ENCODE measurements around the gene BCAS3.
"Not testable (repeated sequence)": the region's sequence is repeated elsewhere in the genome, so short reads cannot be mapped to it uniquely, and the experiment has no call there.

BCAS3 gene

GRCh38 chr17:61136296-61136695, 458.6 kb downstream of the BCAS3 start:
- no peak for DNase-seq

DNA sequence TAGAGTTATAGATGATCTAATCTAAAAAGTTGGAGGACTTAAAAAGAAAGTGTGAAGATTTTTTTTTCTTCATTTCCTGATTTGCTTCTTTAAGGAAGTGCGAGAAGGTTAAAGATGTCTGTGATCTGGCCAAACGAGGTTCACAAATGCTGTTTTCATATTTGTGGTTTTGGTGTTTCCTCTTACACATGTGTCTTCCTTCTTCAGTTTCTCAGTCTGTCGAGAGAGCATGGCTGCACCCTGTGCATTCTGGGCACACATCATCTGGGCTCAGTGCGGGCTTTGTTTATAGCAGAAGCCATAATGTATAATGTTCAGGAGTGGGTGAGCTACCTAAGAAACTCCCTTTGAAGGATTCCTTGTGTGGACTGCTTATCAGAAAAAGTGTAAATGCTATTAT, 461.6 kb downstream of the BCAS3 start:
- peak; percentile 57 to 88 (median 78) for DNase-seq

GRCh38 chr17:61140081-61140786, 462.6 kb downstream of the BCAS3 start:
- peak; percentile 69 to 92 (median 85) for DNase-seq

DNA sequence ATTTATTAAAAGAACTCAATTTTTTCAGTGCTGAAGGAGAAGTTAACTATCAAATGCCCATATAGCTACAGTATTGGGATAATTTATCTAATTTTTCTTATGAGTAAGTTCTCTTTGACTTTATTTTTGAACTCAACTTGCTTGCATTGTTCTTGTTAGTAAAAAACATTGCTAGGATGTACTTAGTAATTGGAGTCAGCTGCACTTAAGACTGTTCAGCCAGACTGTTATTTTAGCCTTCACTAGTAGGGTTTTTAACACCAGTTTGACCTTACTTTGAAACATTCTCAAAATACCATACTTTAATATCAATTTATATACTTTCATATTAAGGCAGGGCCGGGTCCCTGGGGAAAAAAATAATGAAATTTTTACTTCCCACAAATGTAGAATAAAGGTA, 465.4 kb downstream of the BCAS3 start:
- DNase-seq, result no peak

DNA sequence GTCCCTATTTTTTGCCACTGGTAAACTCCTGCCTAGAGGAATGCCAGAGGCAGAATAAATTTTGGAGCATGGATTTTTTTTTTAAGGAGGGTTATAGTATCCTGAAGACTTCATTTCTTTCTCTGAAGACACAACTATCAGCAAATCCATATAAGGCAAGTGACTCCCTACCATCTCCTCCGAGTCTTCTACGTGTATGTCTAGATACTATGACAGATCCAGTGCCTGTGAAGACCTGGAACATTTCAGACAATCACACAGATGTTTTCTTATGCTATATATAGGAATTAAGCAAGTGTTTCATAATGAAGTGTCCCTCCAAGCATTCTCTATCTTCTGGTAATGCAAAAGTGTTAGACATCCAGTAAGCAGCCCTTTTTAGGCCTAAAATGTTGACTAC, 466.5 kb downstream of the BCAS3 start:
- DNase-seq, result no peak

- peak in 2 of 3 donors; percentile 7 to 14 for DNase-seq
Observed at GRCh38 chr17:61144617-61145564, 467.2 kb downstream of the BCAS3 start.

DNA sequence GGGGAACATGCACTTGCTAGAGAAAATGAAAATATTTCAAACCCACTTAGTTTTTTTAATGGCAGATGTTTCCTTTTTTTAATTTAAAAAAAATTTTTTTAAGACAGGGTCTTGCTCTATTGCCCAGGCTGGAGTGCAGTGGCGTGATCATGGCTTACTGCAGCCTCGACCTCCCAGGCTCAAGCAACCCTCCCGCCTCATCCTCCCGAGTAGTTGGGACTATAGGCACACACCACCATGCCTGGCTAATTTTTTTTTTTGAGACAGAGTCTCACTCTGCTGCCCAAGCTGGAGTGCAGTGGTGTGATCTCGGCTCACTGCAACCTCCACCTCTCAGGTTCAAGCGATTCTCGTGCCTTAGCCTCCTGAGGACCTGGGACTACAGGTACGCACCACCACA, 469.2 kb downstream of the BCAS3 start:
- not testable (repeated sequence) for DNase-seq

DNA sequence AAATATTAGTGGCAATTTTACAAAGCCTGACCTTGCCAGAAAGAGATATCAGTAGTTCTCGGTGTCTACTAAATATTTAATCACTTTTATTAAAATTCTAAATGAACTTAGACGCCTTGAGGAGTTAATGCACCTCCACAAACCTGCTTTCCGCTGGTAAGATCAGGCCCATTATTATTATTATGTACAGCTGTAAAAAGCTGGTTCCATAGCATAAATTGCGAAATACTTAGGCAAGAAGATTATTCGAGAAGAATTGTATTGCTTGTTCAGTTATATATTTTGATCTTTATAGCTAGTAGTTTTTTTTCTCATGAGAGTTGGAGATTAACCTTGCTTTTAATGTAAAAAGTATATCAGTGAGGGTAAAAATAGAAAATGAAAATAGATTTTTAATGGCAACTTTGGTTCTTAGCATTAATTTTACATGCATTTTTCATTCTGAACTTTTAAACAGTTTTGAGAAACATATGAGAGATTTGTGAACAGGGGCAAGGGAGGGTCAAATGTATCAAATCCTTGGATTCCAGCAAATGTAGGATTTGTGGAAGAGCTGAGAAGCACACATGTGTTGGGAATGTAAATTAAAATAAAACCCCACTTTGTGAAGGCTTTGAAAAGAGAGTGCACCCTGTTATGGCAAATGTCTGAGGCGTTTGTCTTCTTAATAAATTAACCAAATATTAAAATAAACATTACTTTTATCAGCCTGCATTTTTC, 471.6 kb downstream of the BCAS3 start:
- DNase-seq, result no peak

GRCh38 chr17:61149862-61150362, 472.3 kb downstream of the BCAS3 start:
- DNase-seq, result no peak

DNA sequence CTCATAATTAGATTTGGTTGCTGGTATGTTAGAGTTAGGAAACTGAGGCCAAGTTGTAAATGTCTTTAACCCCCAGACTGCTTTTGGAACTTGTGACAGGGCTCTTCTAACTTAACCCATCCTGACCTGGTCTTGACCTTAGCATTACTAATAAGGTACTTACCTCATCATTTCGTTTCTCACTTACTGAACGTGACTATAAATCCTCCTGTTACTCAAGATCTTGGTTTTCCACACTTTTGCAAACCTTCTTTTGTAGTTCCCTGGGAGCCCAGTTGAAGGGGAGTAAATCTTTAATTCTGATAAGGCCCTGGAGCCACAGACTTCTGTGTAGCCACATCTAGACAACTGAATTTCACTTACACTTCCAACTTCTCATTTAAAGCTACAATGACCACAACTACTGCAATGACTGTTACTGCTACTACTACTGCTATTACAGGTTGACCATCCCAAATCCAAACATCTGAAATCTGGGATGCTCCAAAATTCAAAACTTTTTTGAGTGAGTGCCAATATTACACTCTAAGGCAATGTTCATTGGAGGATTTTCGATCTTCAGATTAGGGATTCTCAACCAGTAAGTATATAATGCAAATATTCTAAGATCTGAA, 473.1 kb downstream of the BCAS3 start:
- peak; percentile 13 to 60 (median 47) for DNase-seq

DNA sequence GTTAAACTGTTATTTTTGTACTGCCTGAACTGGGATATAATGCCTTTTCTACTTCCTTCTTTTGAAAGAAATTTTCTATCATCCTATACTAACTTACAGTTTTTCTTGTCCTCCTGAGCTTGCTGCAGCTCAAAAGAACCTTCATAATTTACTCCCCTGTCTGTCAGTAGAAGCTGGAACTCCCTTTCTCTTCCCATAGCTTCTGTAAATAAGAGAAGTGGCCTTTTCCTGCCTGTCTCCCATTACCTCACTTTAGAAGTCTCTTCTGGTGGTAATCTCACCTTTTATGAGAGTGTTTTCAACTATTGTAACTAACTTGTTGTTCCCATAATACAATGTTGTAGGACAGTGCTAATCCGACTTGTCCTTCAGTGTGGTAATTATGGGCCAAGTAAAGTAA, 475.2 kb downstream of the BCAS3 start:
- no peak for DNase-seq

DNA sequence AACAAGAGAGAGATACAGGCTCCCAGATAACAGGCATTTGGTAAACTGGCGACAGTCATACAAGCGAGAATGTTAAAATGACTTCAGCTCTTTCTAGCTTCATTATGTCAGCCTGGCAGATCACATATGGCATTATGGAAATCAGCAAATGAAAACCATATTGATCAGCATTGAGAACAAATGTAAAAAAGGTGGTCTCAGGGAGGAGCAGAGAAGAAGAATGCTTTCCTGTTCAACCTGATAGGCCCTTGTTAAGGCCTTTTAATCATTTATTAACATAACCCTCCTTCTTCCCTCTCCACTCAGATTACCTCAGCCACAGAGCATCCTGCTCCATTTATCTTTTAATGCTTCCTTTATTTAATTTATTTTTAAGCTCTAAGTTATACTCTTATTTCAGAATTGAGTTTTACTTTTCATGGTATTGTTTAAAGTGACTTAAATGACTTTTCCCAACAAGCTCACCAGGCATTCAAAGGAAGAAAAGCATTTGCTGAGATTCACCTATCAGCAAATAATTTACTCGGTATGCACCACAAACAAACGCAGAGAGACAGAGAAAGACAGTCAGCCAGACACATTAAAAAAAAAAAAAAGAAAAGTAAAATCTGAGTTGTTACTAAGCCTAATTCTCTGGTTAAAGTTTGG, 478.1 kb downstream of the BCAS3 start:
- DNase-seq, result no peak

DNA sequence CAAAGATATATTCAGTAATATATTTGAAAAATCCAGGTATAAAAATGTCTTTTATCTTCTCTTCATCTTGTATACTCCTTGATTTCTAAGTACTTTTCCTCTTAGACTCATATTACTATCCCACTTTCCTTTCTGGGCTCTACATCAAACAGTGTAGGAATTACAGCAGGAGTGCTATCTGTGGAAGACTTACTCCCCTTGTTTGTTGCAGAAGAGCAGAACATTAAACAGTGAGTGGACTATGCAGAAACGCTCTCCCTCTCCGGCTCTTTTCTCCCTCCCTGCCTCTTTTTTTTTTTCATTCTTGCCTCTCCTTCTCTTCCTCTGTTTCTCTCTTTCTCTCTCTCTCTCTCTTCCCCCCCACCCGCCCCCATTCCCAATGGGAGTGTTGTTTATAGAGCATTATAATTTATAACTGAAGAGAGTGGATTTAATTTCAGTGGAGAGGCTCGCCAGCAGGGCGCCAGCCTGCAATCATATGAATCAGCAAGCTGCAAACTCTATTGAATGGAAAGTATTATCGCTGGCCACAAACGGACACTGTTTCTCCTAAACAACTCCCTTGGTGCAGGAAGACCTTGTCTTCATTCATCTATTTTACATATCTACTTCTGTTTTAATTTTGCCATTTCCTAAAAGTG, 479.7 kb downstream of the BCAS3 start:
- DNase-seq, result no peak

GRCh38 chr17:61158376-61158775, 480.7 kb downstream of the BCAS3 start:
- DNase-seq, result no peak

DNA sequence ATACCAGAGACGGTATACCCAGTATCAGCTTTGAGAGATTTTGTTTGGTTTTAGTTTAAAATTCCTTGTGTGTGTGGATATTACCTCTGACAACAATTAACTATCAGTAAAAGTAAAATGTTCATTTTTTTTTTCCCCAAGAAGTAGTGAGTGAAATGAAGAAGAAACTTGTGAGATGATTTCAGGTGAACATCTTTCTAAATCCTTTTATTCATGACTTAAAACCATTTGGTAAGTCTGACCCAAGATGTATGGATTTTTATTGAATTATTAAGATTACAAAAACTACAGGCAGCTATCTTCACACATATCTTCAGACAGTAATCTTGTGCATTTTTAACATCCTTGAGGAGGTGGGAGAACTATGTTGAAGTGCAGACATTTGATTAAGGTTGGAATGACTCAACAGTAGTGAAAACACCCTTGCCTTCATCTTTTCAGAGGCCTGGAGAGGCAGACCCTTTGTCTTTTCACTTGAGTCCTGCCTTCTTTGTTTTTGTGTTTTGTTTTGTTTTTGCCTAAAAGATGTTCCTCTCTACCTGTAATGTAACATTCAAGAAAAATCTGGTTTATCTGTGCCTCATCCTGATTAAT, 481.7 kb downstream of the BCAS3 start:
- DNase-seq, result peak in 1 of 3 donors; percentile 22

- DNase-seq, result peak in 2 of 3 donors; percentile 27 to 36
Observed at GRCh38 chr17:61160204-61160603, 482.6 kb downstream of the BCAS3 start.

GRCh38 chr17:61160789-61161445, 483.3 kb downstream of the BCAS3 start:
- DNase-seq, result no peak

DNA sequence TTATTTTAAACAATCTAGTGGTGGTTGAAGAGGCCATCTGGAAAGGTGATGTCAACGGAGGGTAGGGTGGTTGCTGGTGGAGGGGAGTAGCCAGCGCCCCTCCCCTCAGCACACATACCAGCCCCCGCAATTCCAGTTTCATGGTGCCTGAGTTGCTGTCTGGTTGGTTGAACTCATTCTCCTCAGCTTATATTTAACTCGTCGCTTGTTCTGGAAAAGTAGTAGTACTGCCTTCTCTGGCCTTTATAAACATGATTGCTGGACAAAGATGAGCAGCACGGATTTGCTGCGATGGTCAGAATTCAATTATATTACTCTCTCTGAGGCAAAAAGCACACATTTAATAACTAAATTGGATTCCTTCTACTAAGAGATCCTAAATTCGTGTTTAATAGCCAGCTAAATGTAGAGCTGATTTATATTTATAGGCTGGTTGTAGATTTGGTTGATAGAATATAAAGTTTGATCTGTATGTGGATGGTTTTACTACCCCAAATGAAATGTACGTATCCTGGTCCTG, 484.0 kb downstream of the BCAS3 start:
- DNase-seq, result no peak

DNA sequence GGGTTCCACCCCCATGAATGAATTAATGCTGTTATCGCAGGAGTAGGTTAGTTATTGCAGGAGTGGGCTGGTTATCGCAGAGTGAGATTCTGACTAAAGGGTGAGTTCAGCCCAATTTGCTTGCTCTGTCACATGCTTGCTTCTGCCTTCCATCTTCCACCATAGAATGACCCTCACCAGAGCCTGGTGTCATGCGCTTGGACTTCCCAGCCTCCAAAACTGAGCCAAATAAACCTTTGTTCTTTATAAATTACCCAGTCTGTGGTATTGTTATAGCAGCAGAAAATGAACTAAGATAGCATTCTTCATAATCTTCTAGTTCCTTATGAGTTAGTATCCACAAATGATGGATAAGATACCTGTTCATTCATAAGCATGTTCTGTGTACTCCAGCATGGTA, 486.9 kb downstream of the BCAS3 start:
- no peak for DNase-seq

- no peak for DNase-seq
Observed at GRCh38 chr17:61167075-61167474, 489.4 kb downstream of the BCAS3 start.

Measured in suppressor macrophage treated with lipopolysaccharide for 1 hour (primary cell).